SK-N-SH treated with all-trans-retinoic acid at 6 μM for 48 hours (cell line): ENCODE measurements around the gene CEP44.
A peak's percentile ranks its signal among the peaks of the same experiment; 100 is the strongest.

Experiments
- ATAC-seq: fragments of 200-7000 bp; cut with Tn5 transposase; 3 replicates; pipeline ENCODE4 v1.9.1; 2020; ENCODE audit warnings: mild to moderate bottlenecking, moderate library complexity
- ARNTL ChIP-seq: fragments of 450-650 bp; formaldehyde crosslinking; IDR thresholded peaks from 2 replicates; pipeline ENCODE4 v1.5.0; 2020; ENCODE audit warnings: low read depth, mild to moderate bottlenecking, moderate library complexity, borderline replicate concordance
- BACH2 ChIP-seq: fragments of 250-450 bp; sonication (Bioruptor Pico); IDR thresholded peaks from 2 replicates; pipeline ENCODE4 v1.9.0; 2021; ENCODE audit warnings: mild to moderate bottlenecking, borderline replicate concordance
- CSDC2 ChIP-seq: fragments of 250-450 bp; sonication (Bioruptor Pico); IDR thresholded peaks from 2 replicates; pipeline ENCODE4 v1.5.0; 2020; ENCODE audit warnings: mild to moderate bottlenecking, moderate library complexity
- ESRRG ChIP-seq: fragments of 250-450 bp; sonication (Bioruptor Pico); IDR thresholded peaks from 2 replicates; pipeline ENCODE4 v1.6.1; 2021; ENCODE audit warnings: mild to moderate bottlenecking
- OSR1 ChIP-seq: fragments of 250-450 bp; sonication (Bioruptor Pico); IDR thresholded peaks from 2 replicates; pipeline ENCODE4 v1.8.0; 2022; ENCODE audit warnings: moderate library complexity, mild to moderate bottlenecking, inconsistent platforms
- PPARA ChIP-seq: fragments of 250-450 bp; sonication (Bioruptor Pico); IDR thresholded peaks from 2 replicates; pipeline ENCODE4 v1.5.0; 2020; ENCODE audit warnings: mild to moderate bottlenecking, borderline replicate concordance
- RARB ChIP-seq: fragments of 250-450 bp; sonication (Bioruptor Pico); IDR thresholded peaks from 2 replicates; pipeline ENCODE4 v1.8.0; 2021; ENCODE audit warnings: mild to moderate bottlenecking, moderate library complexity
- TCF4 ChIP-seq: fragments of 250-450 bp; sonication (Bioruptor Pico); IDR thresholded peaks from 2 replicates; pipeline ENCODE4 v1.8.0; 2021; ENCODE audit warnings: mild to moderate bottlenecking, moderate library complexity, borderline replicate concordance
- TOX ChIP-seq: fragments of 250-450 bp; sonication (Bioruptor Pico); IDR thresholded peaks from 2 replicates; pipeline ENCODE4 v1.8.0; 2021; ENCODE audit warnings: mild to moderate bottlenecking, moderate library complexity, borderline replicate concordance
- ZC3H10 ChIP-seq: fragments of 250-450 bp; sonication (Bioruptor Pico); IDR thresholded peaks from 2 replicates; pipeline ENCODE4 v1.5.1; 2021; ENCODE audit warnings: mild to moderate bottlenecking, moderate library complexity
- ZFP3 ChIP-seq: fragments of 250-450 bp; sonication (Bioruptor Pico); IDR thresholded peaks from 2 replicates; pipeline ENCODE4 v1.5.0; 2020; ENCODE audit warnings: mild to moderate bottlenecking, moderate library complexity
- ZFP30 ChIP-seq: fragments of 450-650 bp; formaldehyde crosslinking; IDR thresholded peaks from 2 replicates; pipeline ENCODE4 v1.5.0; 2022; ENCODE audit warnings: mild to moderate bottlenecking, moderate library complexity
- ZNF565 ChIP-seq: fragments of 450-650 bp; formaldehyde crosslinking; conservative IDR thresholded peaks from 2 replicates; pipeline ENCODE4 v1.5.0; 2020; ENCODE audit warnings: low read depth, mild to moderate bottlenecking, moderate library complexity
- ZNF70 ChIP-seq: fragments of 450-650 bp; formaldehyde crosslinking; IDR thresholded peaks from 2 replicates; pipeline ENCODE4 v1.5.0; 2020; ENCODE audit warnings: mild to moderate bottlenecking, moderate library complexity
- ZNF8 ChIP-seq: fragments of 450-650 bp; formaldehyde crosslinking; IDR thresholded peaks from 2 replicates; pipeline ENCODE4 v1.5.0; 2020; ENCODE audit warnings: mild to moderate bottlenecking, moderate library complexity
- TF ChIP-seq, protein P1 (sequence below): fragments of 250-450 bp; sonication (Bioruptor Pico); IDR thresholded peaks from 2 replicates; pipeline ENCODE4 v1.8.0; 2020; ENCODE audit warnings: mild to moderate bottlenecking, moderate library complexity, borderline replicate concordance
- TF ChIP-seq, protein P2 (sequence below): fragments of 250-450 bp; sonication (Bioruptor Pico); IDR thresholded peaks from 2 replicates; pipeline ENCODE4 v1.5.1; 2020; ENCODE audit warnings: low read depth, mild to moderate bottlenecking, moderate library complexity
- TF ChIP-seq, protein P3 (sequence below): fragments of 250-450 bp; sonication (Bioruptor Pico); IDR thresholded peaks from 2 replicates; pipeline ENCODE4 v1.5.1; 2021; ENCODE audit warnings: mild to moderate bottlenecking, moderate library complexity
- TF ChIP-seq, protein P4 (sequence below): fragments of 250-450 bp; sonication (Bioruptor Pico); IDR thresholded peaks from 2 replicates; pipeline ENCODE4 v1.8.0; 2021; ENCODE audit warnings: low read depth, mild to moderate bottlenecking, moderate library complexity, borderline replicate concordance
- TF ChIP-seq, protein P5 (sequence below): fragments of 250-450 bp; sonication (Bioruptor Pico); IDR thresholded peaks from 2 replicates; pipeline ENCODE4 v1.5.0; 2020; ENCODE audit warnings: mild to moderate bottlenecking, moderate library complexity

CEP44 gene

DNA sequence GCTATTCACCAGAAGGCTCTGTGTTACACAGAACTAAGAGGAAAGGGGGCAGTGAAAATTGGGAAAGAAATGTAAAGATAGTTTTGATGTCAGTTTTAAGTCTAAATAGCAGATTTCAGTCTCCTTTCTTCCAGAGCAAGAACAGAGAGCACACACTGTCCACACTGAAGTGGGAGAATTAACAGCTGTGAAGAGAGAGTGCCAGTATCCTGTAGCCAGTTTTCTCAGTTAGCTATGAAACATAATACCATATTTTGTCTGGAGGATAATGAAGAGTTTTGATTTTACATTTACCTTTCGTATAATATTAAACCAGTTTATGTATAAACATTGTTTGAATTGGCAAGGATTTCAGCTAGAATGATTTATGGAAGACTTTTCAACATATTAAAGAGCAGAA is 35.3 kb upstream of the CEP44 start (continued):
- TF ChIP-seq CSDC2: no peak
- TF ChIP-seq OSR1 (CRISPR knock-in tag): no peak

DNA sequence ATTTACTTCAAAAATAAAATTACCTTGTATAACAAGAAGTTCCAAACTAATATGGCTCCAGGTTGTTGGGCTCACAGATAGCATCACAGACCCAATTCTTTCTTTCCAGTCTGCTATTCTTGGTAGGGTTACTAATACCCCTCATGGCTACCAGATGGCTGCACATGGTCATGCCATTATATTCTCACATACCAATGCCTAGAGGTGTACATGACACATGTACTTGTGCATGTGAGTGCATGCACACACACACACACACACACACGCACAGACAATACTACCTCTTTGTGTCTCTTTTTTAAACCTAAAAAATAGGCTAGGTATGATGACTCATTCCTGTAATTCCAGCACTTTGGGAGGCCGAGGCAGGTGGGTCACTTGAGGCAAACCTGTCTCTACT is 31.3 kb upstream of the CEP44 start:
- TF ChIP-seq, protein P1, sequence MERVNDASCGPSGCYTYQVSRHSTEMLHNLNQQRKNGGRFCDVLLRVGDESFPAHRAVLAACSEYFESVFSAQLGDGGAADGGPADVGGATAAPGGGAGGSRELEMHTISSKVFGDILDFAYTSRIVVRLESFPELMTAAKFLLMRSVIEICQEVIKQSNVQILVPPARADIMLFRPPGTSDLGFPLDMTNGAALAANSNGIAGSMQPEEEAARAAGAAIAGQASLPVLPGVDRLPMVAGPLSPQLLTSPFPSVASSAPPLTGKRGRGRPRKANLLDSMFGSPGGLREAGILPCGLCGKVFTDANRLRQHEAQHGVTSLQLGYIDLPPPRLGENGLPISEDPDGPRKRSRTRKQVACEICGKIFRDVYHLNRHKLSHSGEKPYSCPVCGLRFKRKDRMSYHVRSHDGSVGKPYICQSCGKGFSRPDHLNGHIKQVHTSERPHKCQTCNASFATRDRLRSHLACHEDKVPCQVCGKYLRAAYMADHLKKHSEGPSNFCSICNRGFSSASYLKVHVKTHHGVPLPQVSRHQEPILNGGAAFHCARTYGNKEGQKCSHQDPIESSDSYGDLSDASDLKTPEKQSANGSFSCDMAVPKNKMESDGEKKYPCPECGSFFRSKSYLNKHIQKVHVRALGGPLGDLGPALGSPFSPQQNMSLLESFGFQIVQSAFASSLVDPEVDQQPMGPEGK (CRISPR knock-in tag): no peak
- TF ChIP-seq PPARA (CRISPR knock-in tag) (no peak), ZFP30 (no peak)
- TF ChIP-seq, protein P2, sequence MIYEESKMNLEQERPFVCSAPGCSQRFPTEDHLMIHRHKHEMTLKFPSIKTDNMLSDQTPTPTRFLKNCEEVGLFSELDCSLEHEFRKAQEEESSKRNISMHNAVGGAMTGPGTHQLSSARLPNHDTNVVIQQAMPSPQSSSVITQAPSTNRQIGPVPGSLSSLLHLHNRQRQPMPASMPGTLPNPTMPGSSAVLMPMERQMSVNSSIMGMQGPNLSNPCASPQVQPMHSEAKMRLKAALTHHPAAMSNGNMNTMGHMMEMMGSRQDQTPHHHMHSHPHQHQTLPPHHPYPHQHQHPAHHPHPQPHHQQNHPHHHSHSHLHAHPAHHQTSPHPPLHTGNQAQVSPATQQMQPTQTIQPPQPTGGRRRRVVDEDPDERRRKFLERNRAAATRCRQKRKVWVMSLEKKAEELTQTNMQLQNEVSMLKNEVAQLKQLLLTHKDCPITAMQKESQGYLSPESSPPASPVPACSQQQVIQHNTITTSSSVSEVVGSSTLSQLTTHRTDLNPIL (CRISPR knock-in tag): no peak
- no peak for ATAC-seq

DNA sequence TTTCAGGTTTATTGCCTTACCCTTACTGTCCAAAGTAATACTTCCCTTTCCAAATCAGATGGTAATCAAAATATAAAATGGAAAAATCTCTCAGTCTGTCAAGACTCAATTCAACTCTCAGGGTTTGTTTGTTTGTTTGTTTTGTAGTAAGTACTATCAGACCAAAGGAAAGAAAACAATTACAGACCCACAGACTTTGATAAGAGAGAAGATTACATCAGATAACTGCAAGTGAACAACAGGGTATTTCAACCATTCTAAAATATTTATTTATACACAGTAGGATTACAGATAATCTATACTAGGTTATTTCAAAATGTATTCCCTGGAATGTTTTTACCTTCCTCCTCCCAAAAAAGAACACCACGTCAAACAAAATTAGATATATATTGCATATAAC is 29.1 kb upstream of the CEP44 start:
- TF ChIP-seq, protein P3, sequence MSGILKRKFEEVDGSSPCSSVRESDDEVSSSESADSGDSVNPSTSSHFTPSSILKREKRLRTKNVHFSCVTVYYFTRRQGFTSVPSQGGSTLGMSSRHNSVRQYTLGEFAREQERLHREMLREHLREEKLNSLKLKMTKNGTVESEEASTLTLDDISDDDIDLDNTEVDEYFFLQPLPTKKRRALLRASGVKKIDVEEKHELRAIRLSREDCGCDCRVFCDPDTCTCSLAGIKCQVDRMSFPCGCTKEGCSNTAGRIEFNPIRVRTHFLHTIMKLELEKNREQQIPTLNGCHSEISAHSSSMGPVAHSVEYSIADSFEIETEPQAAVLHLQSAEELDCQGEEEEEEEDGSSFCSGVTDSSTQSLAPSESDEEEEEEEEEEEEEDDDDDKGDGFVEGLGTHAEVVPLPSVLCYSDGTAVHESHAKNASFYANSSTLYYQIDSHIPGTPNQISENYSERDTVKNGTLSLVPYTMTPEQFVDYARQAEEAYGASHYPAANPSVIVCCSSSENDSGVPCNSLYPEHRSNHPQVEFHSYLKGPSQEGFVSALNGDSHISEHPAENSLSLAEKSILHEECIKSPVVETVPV: no peak
- no peak for TF ChIP-seq RARB (CRISPR knock-in tag)
- no peak for ATAC-seq

DNA sequence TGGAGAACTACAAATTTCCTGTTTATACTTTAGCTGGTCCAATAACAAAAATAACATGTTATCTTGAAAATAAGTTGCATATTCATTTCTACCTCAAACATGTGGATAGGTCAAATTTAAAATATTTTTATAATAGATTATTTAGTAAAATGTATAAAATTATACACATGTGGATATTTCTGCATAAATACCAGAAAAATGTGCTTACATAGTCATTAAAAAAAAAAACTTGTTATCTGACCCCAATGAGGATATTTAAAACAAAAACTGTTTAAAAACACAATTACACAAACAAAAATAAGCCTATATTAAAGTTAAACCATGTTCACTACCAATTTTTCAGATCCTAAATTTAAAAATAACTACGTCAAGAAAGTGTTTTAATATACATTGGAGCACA is 28.3 kb upstream of the CEP44 start:
- no peak for ATAC-seq
- TF ChIP-seq BACH2 (CRISPR knock-in tag) (no peak), PPARA (CRISPR knock-in tag) (no peak), TCF4 (CRISPR knock-in tag) (no peak), ZC3H10 (CRISPR knock-in tag) (no peak)
- TF ChIP-seq, protein P2 (CRISPR knock-in tag): no peak

DNA sequence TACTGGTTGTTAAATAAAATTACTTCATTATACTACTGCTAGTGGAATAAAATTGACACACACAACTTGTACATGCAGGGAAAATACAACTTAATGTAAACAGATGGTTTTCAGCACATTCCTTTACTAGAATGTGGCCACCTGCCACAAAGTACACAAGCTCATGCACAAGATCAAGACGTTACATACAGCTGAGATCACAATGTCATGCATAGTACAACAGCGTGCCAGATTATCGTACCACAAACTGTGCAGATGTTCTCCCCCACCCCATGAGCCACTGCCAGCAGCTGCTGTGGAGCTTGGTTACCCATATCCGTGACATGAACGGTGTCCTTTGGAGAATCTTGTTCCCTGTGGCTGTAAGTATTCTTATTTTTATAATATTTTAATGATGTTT is 27.9 kb upstream of the CEP44 start:
- ATAC-seq: peak; percentile 73
- TF ChIP-seq, protein P3: no peak
- TF ChIP-seq ARNTL (CRISPR knock-in tag): no peak
- TF ChIP-seq TCF4 (CRISPR knock-in tag): no peak
- no peak for TF ChIP-seq ZNF70 (CRISPR knock-in tag)
- TF ChIP-seq, protein P4, sequence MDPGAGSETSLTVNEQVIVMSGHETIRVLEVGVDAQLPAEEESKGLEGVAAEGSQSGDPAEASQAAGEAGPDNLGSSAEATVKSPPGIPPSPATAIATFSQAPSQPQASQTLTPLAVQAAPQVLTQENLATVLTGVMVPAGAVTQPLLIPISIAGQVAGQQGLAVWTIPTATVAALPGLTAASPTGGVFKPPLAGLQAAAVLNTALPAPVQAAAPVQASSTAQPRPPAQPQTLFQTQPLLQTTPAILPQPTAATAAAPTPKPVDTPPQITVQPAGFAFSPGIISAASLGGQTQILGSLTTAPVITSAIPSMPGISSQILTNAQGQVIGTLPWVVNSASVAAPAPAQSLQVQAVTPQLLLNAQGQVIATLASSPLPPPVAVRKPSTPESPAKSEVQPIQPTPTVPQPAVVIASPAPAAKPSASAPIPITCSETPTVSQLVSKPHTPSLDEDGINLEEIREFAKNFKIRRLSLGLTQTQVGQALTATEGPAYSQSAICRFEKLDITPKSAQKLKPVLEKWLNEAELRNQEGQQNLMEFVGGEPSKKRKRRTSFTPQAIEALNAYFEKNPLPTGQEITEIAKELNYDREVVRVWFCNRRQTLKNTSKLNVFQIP (CRISPR knock-in tag): no peak
- no peak for TF ChIP-seq RARB (CRISPR knock-in tag)
- no peak for TF ChIP-seq PPARA (CRISPR knock-in tag)
- TF ChIP-seq, protein P1 (CRISPR knock-in tag): no peak
- TF ChIP-seq, protein P5, sequence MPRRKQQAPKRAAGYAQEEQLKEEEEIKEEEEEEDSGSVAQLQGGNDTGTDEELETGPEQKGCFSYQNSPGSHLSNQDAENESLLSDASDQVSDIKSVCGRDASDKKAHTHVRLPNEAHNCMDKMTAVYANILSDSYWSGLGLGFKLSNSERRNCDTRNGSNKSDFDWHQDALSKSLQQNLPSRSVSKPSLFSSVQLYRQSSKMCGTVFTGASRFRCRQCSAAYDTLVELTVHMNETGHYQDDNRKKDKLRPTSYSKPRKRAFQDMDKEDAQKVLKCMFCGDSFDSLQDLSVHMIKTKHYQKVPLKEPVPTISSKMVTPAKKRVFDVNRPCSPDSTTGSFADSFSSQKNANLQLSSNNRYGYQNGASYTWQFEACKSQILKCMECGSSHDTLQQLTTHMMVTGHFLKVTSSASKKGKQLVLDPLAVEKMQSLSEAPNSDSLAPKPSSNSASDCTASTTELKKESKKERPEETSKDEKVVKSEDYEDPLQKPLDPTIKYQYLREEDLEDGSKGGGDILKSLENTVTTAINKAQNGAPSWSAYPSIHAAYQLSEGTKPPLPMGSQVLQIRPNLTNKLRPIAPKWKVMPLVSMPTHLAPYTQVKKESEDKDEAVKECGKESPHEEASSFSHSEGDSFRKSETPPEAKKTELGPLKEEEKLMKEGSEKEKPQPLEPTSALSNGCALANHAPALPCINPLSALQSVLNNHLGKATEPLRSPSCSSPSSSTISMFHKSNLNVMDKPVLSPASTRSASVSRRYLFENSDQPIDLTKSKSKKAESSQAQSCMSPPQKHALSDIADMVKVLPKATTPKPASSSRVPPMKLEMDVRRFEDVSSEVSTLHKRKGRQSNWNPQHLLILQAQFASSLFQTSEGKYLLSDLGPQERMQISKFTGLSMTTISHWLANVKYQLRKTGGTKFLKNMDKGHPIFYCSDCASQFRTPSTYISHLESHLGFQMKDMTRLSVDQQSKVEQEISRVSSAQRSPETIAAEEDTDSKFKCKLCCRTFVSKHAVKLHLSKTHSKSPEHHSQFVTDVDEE (CRISPR knock-in tag): peak; percentile 42; the same call in 1 of the 2 replicates
- no peak for TF ChIP-seq ZNF565
- no peak for TF ChIP-seq ESRRG
- TF ChIP-seq BACH2 (CRISPR knock-in tag): no peak
- TF ChIP-seq TOX (CRISPR knock-in tag): no peak
- peak; percentile 48; the same call in 1 of the 2 replicates for TF ChIP-seq ZNF8 (CRISPR knock-in tag)
- no peak for TF ChIP-seq OSR1 (CRISPR knock-in tag)
- TF ChIP-seq ZFP3 (CRISPR knock-in tag): no peak
